ENCODE results near the gene TBC1D24. TPM values are rescaled to one million over a fixed set of nuclear protein-coding genes. Genes with fewer than 3 reads are reported as not detected.

TBC1D24 gene
- total RNA-seq, 1 donor from 2014 or later = 4.7 TPM

- peaks cover 6% of the 10 kb centered on the region for H3K36me3 ChIP-seq (ENCODE audit: control insufficient read depth, insufficient read depth, low read length)
- no peak overlapping the region for H3K4me3 ChIP-seq (ENCODE audit: low read depth, low read length)
- TF ChIP-seq, protein P1, sequence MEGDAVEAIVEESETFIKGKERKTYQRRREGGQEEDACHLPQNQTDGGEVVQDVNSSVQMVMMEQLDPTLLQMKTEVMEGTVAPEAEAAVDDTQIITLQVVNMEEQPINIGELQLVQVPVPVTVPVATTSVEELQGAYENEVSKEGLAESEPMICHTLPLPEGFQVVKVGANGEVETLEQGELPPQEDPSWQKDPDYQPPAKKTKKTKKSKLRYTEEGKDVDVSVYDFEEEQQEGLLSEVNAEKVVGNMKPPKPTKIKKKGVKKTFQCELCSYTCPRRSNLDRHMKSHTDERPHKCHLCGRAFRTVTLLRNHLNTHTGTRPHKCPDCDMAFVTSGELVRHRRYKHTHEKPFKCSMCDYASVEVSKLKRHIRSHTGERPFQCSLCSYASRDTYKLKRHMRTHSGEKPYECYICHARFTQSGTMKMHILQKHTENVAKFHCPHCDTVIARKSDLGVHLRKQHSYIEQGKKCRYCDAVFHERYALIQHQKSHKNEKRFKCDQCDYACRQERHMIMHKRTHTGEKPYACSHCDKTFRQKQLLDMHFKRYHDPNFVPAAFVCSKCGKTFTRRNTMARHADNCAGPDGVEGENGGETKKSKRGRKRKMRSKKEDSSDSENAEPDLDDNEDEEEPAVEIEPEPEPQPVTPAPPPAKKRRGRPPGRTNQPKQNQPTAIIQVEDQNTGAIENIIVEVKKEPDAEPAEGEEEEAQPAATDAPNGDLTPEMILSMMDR (IDR thresholded peaks at IDR 0.05; ENCODE audit: insufficient read depth, low read length, severe bottlenecking) = no peak
- FAIRE-seq = no peak
- no peak for DNase-seq (ENCODE audit: low read depth)
- H3K27me3 ChIP-seq (ENCODE audit: control insufficient read depth, insufficient read depth, low read length) = no peaks in the 10 kb centered on the region
Observed at GRCh38 chr16:2496223-2497115, 21.5 kb downstream of the TBC1D24 start.

DNA sequence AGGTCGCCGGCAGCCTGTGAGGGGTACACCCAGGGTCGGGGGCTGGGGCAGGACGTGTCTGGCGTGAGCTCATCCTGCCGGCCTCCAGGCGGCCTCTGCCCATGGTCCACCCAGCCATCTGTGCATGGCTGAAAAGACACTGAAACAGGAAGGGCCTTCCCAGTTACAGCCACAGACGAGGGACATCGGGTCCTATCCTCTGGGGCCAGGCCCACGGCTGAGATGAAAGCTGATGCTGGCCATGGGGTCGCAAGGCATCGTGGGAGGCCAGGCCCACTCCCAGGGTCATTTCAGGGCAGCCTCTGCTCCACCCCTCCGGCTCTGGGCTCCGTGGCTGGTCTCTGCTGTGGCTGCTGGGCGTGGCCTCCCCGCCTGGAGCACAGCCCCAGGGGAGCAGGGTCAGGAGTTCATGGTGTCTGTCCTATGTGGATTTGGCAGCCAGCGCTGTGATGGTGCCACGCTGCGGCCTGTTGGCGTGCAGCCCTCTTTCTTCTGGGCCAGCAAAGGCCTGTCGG lies 22.2 kb downstream of the TBC1D24 start:
- DNase-seq (ENCODE audit: low read depth) = no peak
- no peak for FAIRE-seq

DNA sequence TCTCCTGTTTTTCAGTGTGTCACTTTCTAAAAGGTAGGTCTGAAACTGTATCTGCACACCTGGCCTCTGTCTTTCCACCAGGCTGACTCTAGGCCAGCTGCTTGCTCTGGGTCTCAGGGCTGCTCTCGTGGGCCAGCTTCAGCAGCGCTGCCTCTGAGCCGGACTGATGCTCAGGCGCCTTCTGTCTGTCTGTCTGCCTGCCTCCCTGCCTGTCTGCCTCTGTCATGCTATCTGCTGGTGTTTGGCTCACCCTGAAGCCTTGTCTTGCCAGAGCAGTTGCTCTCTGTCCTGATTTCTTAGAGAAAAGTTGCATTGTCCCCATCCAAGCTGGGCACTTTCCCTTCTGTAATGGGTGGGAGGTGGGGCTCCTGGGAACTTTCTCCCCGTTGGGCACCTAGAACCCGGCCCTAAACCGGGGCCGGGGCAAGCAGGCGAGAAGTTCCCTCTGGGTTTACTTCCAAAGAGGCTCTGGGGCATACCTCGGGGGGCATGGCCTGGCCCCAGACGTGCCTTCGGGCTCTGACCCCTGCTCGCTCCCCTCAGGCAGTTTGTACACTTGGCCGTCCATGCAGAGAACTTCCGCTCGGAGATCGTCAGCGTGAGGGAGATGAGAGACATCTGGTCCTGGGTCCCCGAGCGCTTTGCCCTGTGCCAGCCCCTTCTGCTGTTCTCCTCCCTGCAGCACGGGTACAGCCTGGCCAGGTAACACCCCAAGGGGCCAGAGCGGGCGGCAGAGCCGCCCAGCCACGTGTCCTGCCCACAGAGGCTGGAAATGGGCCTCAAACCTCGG lies 23.0 kb downstream of the TBC1D24 start:
- TF ChIP-seq, protein P1 (IDR thresholded peaks at IDR 0.05; ENCODE audit: insufficient read depth, low read length, severe bottlenecking) = no peak
- peaks cover 6% of the 10 kb centered on the region for H3K36me3 ChIP-seq (ENCODE audit: control insufficient read depth, insufficient read depth, low read length)
- no peak overlapping the region for H3K4me3 ChIP-seq (ENCODE audit: low read depth, low read length)
- FAIRE-seq = no peak
- DNase-seq (ENCODE audit: low read depth) = no peak
- H3K27me3 ChIP-seq (ENCODE audit: control insufficient read depth, insufficient read depth, low read length) = no peaks in the 10 kb centered on the region

More for the DNA sequence above, 22.2 kb downstream of the TBC1D24 start:
- TF ChIP-seq, protein P1 (IDR thresholded peaks at IDR 0.05; ENCODE audit: insufficient read depth, low read length, severe bottlenecking) = no peak
- no peak overlapping the region for H3K4me3 ChIP-seq (ENCODE audit: low read depth, low read length)
- H3K27me3 ChIP-seq (ENCODE audit: control insufficient read depth, insufficient read depth, low read length) = no peaks in the 10 kb centered on the region
- H3K36me3 ChIP-seq (ENCODE audit: control insufficient read depth, insufficient read depth, low read length) = peaks cover 6% of the 10 kb centered on the region

DNA sequence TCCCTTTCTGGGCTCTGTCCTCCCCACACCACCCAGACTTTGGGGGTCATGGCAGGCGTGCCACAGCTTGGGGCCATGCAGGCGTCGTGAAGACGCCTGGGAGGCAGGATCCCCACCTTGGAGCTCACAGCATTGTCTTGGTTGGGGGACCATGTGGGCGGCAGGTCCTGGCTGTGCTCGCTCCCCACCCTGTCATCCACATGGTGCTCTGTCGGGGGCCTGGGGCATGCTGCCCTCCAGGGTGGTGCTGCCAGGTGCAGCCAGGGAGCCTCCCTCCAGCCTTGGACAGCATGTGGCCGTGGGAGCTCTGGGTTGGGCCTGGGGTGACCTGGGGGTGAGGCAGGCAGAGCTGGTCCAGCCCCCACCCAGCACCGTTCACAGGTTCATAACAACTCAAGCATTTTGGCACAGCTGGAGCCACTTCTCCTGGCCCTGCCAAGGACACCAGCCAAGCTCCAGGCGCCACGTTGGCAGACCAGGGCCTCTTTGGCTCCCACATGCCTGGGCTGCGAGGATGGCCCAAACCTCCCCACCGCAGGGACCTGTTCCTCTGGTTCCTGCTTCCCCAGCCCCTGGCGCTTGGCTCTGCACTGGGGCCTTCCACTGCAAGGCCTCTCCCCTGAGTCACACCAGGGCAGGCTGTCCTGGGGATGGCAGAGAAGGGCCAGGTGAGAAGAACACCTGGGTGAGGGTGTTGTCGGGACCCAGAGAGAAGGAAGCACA lies 23.8 kb downstream of the TBC1D24 start:
- Histone ChIP-seq H3K4me3 (ENCODE audit: low read depth, low read length) (no peak overlapping the region), H3K36me3 (ENCODE audit: control insufficient read depth, insufficient read depth, low read length) (peaks cover 6% of the 10 kb centered on the region), H3K27me3 (ENCODE audit: control insufficient read depth, insufficient read depth, low read length) (no peaks in the 10 kb centered on the region)
- DNase-seq (ENCODE audit: low read depth) = peak; percentile 26
- TF ChIP-seq, protein P1 (IDR thresholded peaks at IDR 0.05; ENCODE audit: insufficient read depth, low read length, severe bottlenecking) = no peak
- FAIRE-seq = no peak

DNA sequence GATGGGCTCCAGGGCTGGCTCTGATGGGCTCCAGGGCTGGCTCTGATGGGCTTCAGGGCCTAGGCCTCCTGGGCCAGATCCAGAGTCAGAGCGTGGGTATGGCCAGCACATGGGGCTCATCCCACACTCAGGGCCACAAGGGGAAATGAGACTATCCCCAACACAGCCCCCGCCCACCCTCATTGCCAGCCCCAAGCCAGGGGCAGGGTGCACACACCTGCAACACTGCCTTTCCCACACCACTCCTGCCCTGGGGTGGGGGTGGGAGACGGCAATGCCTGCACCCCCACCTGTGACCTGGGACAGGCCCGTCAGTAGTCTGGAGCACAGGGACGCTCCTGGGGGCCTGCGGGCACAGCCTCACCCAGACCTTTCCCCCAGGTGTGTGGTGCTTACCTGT lies 24.5 kb downstream of the TBC1D24 start:
- Histone ChIP-seq H3K4me3 (ENCODE audit: low read depth, low read length) (no peak overlapping the region), H3K27me3 (ENCODE audit: control insufficient read depth, insufficient read depth, low read length) (no peaks in the 10 kb centered on the region), H3K36me3 (ENCODE audit: control insufficient read depth, insufficient read depth, low read length) (peaks cover 6% of the 10 kb centered on the region)
- FAIRE-seq (no peak), DNase-seq (ENCODE audit: low read depth) (no peak)
- TF ChIP-seq, protein P1 (IDR thresholded peaks at IDR 0.05; ENCODE audit: insufficient read depth, low read length, severe bottlenecking) = no peak
